Measurements from ENCODE around the gene FAM107B. TPM values are rescaled to one million over a fixed set of nuclear protein-coding genes. Genes with fewer than 3 reads are reported as not detected.

The FAM107B gene
- total RNA-seq, 1 experiment from 2014 or later, result 24.5 TPM

- Histone ChIP-seq H3K9ac (ENCODE audit: extremely low read depth, insufficient read length, low read length) (no peak overlapping the region), H3K56ac (ENCODE audit: insufficient read length, low read depth, low read length) (no peak overlapping the region), H3K4me2 (ENCODE audit: insufficient read depth, insufficient read length, low read length) (no peak overlapping the region), H3K18ac (ENCODE audit: insufficient read length, low read depth, low read length) (no peak overlapping the region), H3T11ph (ENCODE audit: low read length) (no peak overlapping the region), H3K27me3 (ENCODE audit: insufficient read depth, low read length) (no peaks in the 10 kb centered on the region), H3K9me3 (ENCODE audit: control insufficient read depth, low read depth, low read length) (no peaks in the 10 kb centered on the region), H4K91ac (ENCODE audit: insufficient read length, low read depth, low read length) (no peak overlapping the region), H3K79me2 (ENCODE audit: insufficient read depth, low read length) (no peaks in the 10 kb centered on the region), H2BK5ac (ENCODE audit: insufficient read length, low read length) (no peak overlapping the region), H2BK20ac (ENCODE audit: low read depth, low read length, poor library complexity, severe bottlenecking) (no peak overlapping the region), H3K79me1 (ENCODE audit: insufficient read depth, low read depth, low read length, poor library complexity, severe bottlenecking) (no peaks in the 10 kb centered on the region), H3K27ac (ENCODE audit: insufficient read length, low read depth, low read length) (no peak overlapping the region), H4K8ac (replicated peaks; ENCODE audit: insufficient read length, low read depth, low read length) (no peak overlapping the region), H2BK12ac (ENCODE audit: insufficient read length, low read depth, low read length) (no peak overlapping the region), H3K4ac (ENCODE audit: low read depth, low read length) (no peak overlapping the region), H2BK15ac (ENCODE audit: low read depth, low read length) (no peak overlapping the region), H2AFZ (ENCODE audit: low read length) (no peak overlapping the region), H4K20me1 (ENCODE audit: control insufficient read depth, insufficient read depth, insufficient read length) (no peaks in the 10 kb centered on the region), H3K23ac (ENCODE audit: insufficient read length, low read depth, low read length) (no peak overlapping the region), H3K14ac (ENCODE audit: insufficient read depth, low read length) (no peak overlapping the region), H2BK120ac (ENCODE audit: low read depth, low read length, poor library complexity, severe bottlenecking) (no peak overlapping the region), H4K5ac (ENCODE audit: insufficient read length, low read depth, low read length) (no peak overlapping the region), H3K4me1 (ENCODE audit: insufficient read depth, low read length) (peaks cover 8% of the 10 kb centered on the region; the same call in 1 of the 2 replicates), H2AK5ac (ENCODE audit: insufficient read length, low read length) (no peak overlapping the region), H3K23me2 (ENCODE audit: insufficient read length, low read depth, low read length, poor library complexity, severe bottlenecking) (no peaks in the 10 kb centered on the region)
- H3K4me1 Mint-ChIP-seq, result peaks cover 30 to 35% of the 10 kb centered on the region in 2 experiments
- H3K36me3 Mint-ChIP-seq (ENCODE audit: insufficient read depth in 1 of 3, low read depth in 3 of 3), result peaks cover 0 to 2% (median 1%) of the 10 kb centered on the region in 3 experiments; a peak in 3 of 7 replicates
- no peaks in the 10 kb centered on the region for H3K27me3 Mint-ChIP-seq (ENCODE audit: low read depth)
- H3K27ac Mint-ChIP-seq, result 0 out of 7 replicates have a peak overlapping the region, but pooled peaks of 1 of the 3 experiments have one; percentile 6
- DNase-seq, result no peak
- WGBS (ENCODE audit: extremely low coverage, insufficient read length, low lambda C conversion rate), result no CpG with 5 or more reads among the region's 6 CpGs
- no peak overlapping the region for H3K4me3 Mint-ChIP-seq
- no peak for TF ChIP-seq CTCF (conservative IDR thresholded peaks at IDR 0.05)
- no peaks in the 10 kb centered on the region for H3K9me3 Mint-ChIP-seq
Observed at GRCh38 chr10:14550471-14550981, 224.2 kb downstream of the FAM107B start.

Measured in H9 (cell line).